Measurements from ENCODE around the gene PARP16. TPM values are rescaled to one million over a fixed set of nuclear protein-coding genes. Genes with fewer than 3 reads are reported as not detected.

Gene PARP16
- total RNA-seq, 1 donor from 2014 or later = 12.8 TPM

GRCh38 chr15:65249641-65250040 lies 37.0 kb downstream of the PARP16 start:
- no peak for TF ChIP-seq POLR2A (IDR thresholded peaks at IDR 0.05)
- TF ChIP-seq, protein P1, sequence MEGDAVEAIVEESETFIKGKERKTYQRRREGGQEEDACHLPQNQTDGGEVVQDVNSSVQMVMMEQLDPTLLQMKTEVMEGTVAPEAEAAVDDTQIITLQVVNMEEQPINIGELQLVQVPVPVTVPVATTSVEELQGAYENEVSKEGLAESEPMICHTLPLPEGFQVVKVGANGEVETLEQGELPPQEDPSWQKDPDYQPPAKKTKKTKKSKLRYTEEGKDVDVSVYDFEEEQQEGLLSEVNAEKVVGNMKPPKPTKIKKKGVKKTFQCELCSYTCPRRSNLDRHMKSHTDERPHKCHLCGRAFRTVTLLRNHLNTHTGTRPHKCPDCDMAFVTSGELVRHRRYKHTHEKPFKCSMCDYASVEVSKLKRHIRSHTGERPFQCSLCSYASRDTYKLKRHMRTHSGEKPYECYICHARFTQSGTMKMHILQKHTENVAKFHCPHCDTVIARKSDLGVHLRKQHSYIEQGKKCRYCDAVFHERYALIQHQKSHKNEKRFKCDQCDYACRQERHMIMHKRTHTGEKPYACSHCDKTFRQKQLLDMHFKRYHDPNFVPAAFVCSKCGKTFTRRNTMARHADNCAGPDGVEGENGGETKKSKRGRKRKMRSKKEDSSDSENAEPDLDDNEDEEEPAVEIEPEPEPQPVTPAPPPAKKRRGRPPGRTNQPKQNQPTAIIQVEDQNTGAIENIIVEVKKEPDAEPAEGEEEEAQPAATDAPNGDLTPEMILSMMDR (IDR thresholded peaks at IDR 0.05) = no peak
- TF ChIP-seq POLR2AphosphoS5 (IDR thresholded peaks at IDR 0.05; ENCODE audit: insufficient read depth in 1 of 2, low read depth in 1 of 2) = no peak
- no peaks in the 10 kb centered on the region for H3K9me3 ChIP-seq
- no peak overlapping the region for H3K27ac ChIP-seq
- intact Hi-C loops (cut with DNase I) = loop anchor here (10.0 kb wide), 1 partner anchor 685 kb away; no protein-coding TSS in a partner anchor
- H3K27me3 ChIP-seq = no peaks in the 10 kb centered on the region
- no peak for DNase-seq (ENCODE audit: extremely low spot score in 2 of 2)
- peaks cover 35% of the 10 kb centered on the region for H3K4me1 ChIP-seq
- H3K36me3 ChIP-seq = no peaks in the 10 kb centered on the region
- no peak overlapping the region for H3K4me3 ChIP-seq

DNA sequence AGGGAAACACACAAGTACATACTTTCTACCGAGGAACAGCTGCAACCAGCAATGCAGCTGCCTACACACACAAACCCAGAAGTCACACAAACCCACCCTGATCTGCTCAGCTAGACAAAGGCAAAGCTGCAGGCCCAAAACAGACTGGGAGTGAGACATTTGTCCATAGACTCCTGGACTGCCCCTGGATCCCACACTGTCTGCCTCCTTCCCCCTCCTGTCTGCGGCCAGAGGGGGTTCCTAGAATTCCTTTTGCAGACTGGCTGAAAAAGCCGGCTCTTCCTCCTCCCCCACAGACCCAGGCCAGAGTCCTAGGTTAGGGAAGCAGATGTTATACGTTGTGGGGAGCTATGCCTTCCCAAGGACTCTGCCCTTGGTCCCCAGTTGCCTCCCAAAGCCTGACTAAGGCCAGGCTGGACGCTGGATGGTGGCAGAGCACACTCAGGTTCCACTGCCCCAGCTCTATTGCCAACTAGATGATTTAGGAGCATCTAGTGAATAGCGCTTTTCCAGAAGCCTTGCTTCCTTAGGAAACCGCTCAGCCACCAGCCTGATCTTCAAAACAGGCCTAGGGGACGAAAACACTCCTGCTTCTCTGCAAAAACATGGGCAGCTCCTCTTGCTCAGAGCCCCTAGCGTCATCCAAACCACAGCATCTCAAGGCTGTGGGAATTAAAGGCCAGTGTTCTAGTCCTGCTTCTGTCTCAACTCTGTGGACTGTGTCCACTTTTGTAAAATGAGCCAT lies 38.0 kb downstream of the PARP16 start:
- no peak for DNase-seq (ENCODE audit: extremely low spot score in 2 of 2)
- no peak overlapping the region for H3K4me3 ChIP-seq
- peaks cover 27% of the 10 kb centered on the region for H3K4me1 ChIP-seq
- TF ChIP-seq, protein P1 (IDR thresholded peaks at IDR 0.05) = no peak
- no peak for TF ChIP-seq POLR2AphosphoS5 (IDR thresholded peaks at IDR 0.05; ENCODE audit: insufficient read depth in 1 of 2, low read depth in 1 of 2)
- intact Hi-C loops (cut with DNase I) = loop anchor here (10.0 kb wide), 1 partner anchor 684 kb away; no protein-coding TSS in a partner anchor
- H3K36me3 ChIP-seq = no peaks in the 10 kb centered on the region
- no peaks in the 10 kb centered on the region for H3K27me3 ChIP-seq
- no peaks in the 10 kb centered on the region for H3K9me3 ChIP-seq
- peak overlapping the region; percentile 24 for H3K27ac ChIP-seq

- Histone ChIP-seq H3K4me3 (no peak overlapping the region), H3K9me3 (no peaks in the 10 kb centered on the region), H3K27me3 (no peaks in the 10 kb centered on the region), H3K27ac (peak overlapping the region; percentile 77), H3K4me1 (peaks cover 27% of the 10 kb centered on the region), H3K36me3 (no peaks in the 10 kb centered on the region)
- DNase-seq (ENCODE audit: extremely low spot score in 2 of 2) = no peak
- intact Hi-C loops (cut with DNase I) = loop anchor here (10.0 kb wide), 1 partner anchor 682 kb away; no protein-coding TSS in a partner anchor
- no peak for TF ChIP-seq POLR2AphosphoS5 (IDR thresholded peaks at IDR 0.05; ENCODE audit: insufficient read depth in 1 of 2, low read depth in 1 of 2)
- TF ChIP-seq, protein P1 (IDR thresholded peaks at IDR 0.05) = no peak
- no peak for TF ChIP-seq POLR2A (IDR thresholded peaks at IDR 0.05)
These were observed 39.7 kb downstream of the PARP16 start for GRCh38 chr15:65246939-65247338.

GRCh38 chr15:65246026-65246714 lies 40.5 kb downstream of the PARP16 start:
- Histone ChIP-seq H3K9me3 (no peaks in the 10 kb centered on the region), H3K4me3 (no peak overlapping the region), H3K4me1 (peaks cover 27% of the 10 kb centered on the region), H3K27me3 (no peaks in the 10 kb centered on the region), H3K27ac (peak overlapping the region; percentile 77), H3K36me3 (no peaks in the 10 kb centered on the region)
- no peak for DNase-seq (ENCODE audit: extremely low spot score in 2 of 2)
- intact Hi-C loops (cut with DNase I) = loop anchor here (10.0 kb wide), 1 partner anchor 681 kb away; no protein-coding TSS in a partner anchor
- no peak for TF ChIP-seq POLR2A (IDR thresholded peaks at IDR 0.05)
- peak in 1 of 2 donors; percentile 14 for TF ChIP-seq POLR2AphosphoS5 (IDR thresholded peaks at IDR 0.05; ENCODE audit: insufficient read depth in 1 of 2, low read depth in 1 of 2)

DNA sequence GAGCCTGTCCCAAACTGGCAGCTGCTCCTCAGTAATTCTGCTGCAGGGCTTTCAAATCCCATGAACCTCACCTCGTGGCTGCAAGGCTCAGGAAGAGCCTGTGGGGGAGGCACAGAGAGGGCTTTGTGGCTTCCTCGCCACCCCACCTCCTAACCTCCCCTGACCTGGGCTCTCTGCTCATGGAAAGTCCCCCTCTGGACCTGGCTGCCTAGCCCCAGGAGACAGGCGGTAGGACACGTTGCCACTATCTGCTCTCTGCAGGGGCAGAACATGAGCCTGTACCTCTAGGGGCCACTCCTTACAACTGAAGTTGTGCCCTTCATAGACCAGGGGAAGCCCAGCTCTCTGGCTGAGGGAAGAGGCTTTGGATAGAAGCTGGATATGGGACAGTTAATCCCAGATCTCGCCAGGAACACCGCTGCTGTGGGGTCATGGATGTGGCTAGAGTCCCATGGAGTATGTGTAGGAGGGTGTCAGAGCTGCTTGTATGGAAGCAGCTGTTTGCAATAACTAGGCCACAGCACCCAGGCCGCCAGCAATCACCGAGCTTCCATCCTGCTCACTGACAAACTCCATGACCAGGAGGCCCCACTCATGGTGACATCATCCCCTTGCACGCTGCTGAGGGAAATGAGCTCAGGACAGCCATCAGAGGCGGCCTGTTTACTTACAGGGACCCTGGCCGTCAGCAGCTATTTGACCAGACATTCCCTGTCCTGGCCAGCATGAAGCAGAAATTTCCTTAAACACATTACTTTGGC lies 41.4 kb downstream of the PARP16 start:
- Histone ChIP-seq H3K4me1 (peaks cover 27% of the 10 kb centered on the region), H3K27ac (peak overlapping the region; percentile 77), H3K36me3 (no peaks in the 10 kb centered on the region), H3K27me3 (no peaks in the 10 kb centered on the region), H3K9me3 (no peaks in the 10 kb centered on the region), H3K4me3 (no peak overlapping the region)
- intact Hi-C loops (cut with DNase I) = loop anchor here (10.0 kb wide), 1 partner anchor 680 kb away; no protein-coding TSS in a partner anchor
- peak in 1 of 2 donors; percentile 59 for TF ChIP-seq POLR2AphosphoS5 (IDR thresholded peaks at IDR 0.05; ENCODE audit: insufficient read depth in 1 of 2, low read depth in 1 of 2)
- TF ChIP-seq, protein P1 (IDR thresholded peaks at IDR 0.05) = no peak
- TF ChIP-seq POLR2A (IDR thresholded peaks at IDR 0.05) = no peak
- peak in 1 of 2 donors; percentile 97 for DNase-seq (ENCODE audit: extremely low spot score in 2 of 2)

All from vagina (tissue), 2 donors.